NOMO-1 treated with dmso at 0.1 percent for 144 hours (cell line): Measurements from ENCODE around the gene UVSSA.
"Not testable (repeated sequence)": the region's sequence is repeated elsewhere in the genome, so short reads cannot be mapped to it uniquely, and the experiment has no call there.

Experiments used
- DNase-seq: peaks from one replicate; lab custom pipeline; 2025; ENCODE audit not compliant: unreplicated experiment; lab: John Stamatoyannopoulos, UW

Gene UVSSA

DNA sequence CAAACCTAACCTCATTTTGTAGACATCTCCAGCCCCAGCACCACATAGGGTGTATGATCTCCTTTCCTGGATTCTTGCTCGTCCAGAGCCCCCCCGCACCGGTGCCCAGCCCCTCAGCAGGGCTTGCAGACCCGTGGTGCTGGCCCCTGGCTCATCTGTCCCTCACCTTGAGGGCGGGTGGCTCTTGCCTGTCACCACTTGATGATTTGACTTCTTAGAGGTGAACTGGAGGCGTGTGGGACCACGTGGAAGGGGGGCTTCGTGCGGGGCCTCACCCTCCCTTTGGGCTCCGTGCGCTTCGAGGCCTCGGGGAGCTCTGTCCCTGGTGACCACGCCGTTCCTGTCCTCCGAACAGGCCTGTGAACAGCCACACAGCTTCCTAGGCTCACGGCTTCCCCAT is 15.5 kb downstream of the UVSSA start:
- DNase-seq: no peak

DNA sequence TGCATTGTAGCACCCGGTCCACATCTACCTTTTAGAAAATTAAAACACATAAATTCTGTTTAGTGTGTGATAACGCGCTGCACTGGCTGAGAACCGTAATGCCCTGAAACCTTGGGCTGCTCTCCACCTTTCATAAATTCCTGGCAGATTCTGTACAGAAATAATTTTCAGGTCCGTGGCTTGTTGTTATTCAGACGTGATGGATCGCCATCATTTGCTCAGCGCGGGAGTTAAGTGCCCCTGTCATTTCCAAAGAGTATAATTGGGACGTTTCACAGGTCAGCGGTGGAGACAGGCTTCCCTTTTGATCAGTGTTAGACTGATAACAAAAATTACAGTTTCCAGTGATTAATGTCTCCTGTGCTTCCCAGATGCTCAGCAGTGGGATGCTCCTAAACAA is 16.5 kb downstream of the UVSSA start:
- no peak for DNase-seq

DNA sequence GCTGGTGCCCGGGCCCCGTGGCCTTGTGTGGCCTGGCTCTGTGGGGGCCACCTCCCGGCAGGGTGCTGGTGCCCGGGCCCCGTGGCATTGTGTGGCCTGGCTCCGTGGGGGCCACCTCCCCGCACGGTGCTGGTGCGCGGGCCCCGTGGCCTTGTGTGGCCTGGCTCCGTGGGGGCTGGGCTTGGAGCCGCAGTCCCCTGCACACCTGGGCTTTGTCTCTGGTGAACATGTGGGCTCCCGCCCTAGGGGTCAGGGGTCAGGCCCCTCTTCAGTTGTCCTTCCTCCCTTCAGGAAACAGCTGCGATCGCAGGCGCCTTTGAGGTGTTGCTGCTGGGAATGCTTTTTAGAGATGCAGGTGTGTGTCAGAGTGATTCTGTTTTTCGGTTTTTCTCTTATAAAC is 17.2 kb downstream of the UVSSA start:
- no peak for DNase-seq

DNA sequence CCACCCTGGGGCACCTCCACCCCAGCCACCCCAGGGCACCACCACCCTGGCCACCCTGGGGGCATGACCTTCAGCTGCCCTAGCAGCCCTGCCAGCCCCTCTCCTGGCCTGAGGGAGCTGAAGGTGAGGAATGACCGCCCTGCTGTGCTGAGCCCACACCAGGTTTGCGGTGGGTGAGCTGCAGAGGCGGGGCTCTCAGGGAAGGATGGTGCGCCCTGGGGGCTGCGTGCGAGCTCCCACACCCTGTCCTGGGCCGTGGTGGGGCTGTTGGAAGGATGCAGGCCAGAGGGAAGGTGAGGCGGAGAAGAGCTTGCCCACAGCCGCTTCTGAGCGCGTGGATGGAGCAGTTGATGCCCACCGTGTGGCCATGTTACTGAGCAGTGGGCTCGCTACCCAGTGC is 17.7 kb downstream of the UVSSA start:
- no peak for DNase-seq

DNA sequence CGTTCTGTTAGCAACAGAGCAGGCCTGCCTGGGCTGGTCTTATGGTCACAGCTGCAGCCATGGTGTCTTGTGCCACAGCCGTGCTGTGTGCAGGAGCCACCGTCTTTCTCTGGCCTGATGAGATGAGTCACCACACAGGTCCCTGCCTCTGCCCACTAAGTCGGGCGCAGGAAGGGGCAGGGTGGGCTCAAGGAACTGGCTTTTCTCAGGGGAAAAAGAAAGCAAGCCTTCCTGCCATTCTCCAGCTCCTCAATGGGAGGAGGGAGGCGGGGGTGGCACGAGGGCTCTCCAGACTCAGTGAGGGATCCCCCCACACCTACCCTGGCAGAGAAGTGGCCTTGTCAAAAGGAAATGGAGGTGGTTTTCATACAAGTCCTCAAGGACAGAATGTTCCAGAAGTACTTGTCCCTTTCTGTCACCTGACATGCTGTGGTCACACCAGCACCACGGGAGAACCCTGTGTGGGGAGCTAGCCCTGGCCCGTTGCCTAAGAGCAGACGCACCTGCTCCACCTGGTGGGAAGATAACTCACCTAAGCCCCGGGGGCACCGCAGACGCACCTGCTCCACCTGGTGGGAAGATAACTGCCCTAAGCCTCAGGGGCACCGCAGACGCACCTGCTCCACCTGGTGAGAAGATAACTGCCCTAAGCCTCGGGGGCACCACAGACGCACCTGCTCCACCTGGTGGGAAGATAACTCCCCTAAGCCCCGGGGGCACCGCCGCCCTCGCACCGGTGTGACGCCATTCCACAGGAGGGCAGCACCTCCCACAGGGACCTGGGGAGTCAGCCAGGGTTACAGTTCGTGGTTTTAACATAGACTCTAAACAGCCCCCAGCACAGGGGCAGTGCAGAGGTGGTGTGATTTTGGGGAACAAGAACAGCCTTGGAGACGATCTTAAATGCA is 18.5 kb downstream of the UVSSA start:
- DNase-seq: no peak

DNA sequence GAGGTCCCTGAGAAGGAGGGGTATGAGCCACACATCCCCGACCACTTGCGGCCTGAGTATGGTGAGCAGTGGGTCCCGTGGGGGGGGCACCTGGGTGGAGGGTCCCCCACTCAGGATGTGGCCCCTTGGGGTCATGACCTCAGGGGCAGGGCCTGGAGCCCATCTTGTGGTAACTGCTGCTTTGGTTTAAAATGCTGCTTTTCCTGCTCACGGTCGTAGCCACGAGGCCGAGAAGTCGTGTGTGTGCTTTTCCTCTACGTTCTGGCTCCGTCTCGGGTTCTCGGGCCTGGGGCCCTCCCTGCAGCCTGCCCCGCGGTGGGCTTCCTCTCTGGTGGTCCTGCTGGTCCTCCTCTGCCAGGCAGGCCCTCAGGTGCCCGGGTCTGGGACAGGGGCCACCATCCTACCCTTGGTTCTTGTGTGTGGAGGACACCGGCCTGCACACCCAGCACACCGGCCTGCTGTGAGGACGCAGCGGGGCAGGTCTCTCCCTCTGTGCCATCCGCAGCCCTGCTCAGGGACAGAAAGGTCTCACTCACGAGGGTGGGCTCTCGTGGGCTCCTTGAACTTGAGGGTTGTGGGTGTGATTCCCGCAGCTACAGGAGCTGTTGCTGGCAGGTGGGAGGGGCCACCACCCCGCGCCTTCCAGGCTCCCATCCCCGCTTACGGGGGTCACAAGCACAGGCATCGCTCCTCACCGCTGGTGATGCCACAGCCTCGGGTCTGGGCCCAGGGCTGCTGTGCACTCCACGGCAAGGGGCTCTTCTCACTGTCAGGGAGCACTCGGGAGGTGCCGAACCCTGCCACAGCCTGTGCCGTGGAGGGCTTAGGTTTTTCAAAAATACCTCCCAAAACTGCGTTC is 19.6 kb downstream of the UVSSA start:
- DNase-seq: no peak

- no peak for DNase-seq
Observed at GRCh38 chr4:1367230-1367935, 20.4 kb downstream of the UVSSA start.

DNA sequence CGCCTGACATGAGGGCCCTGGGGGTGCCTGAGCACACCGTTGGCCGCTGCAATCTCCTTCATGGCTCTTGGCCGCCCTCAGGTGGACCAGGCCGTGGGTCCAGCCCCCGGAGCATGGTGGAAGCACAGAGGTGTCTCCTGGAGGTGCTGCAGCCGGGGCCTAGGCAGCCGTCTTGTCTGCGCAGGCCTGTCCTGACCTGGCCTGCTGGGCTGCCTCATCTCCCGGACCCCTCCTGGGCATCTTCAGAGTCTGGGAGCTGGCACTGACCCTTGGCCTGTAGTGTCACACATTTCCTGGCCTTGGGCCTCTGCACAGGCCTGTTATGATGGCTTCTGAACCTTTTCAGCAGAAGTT is 20.9 kb downstream of the UVSSA start:
- no peak for DNase-seq

DNA sequence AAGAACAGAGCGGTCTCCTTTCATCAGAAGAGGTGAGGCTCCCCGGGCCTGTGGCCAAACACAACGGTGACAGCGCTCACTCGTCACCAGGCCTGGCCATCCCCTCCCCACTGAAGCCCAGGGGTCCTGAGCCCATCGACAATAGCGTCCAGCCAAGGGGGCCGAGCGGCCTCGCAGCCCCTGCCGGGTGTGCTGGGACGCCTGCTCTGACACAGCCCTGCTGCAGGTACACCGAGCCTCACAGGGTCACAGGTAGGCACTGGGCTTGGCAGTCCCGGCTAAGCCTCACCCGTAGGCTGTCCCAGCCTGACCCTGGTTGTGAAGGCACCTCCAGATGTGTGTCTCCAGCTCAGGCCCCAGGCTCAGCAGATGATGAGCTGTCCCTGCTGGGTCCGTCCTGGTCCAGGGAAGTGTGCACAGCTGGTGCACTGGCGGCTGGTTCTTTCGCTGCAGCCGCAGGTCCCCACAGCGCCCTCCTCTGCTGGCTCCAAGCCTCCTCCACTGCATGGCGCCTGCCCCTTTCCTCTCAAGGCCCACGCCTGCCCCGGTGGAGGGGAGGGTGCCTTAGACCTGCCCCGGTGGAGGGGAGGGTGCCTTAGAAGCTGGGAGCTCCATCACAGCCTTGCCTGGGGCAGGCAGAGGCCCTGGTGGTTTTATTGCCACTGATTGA is 21.5 kb downstream of the UVSSA start:
- no peak for DNase-seq

DNA sequence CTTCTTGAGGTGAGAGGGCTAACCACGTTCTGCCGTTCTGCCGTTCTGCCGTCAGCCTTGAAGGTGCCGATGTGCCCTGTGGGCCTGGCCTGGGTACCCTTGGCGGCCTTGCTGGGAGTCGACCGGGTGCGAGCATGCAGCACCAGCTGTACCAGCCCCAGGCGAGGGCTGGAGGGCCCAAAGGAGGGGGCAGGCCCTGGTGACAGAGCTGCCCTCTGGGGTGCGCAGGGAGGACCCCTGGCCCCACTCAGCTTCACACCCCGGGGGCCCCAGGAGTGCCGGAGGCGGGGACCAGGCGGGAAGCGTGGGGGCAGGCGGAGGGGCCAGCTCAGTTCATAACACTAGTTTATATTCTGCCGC is 22.1 kb downstream of the UVSSA start:
- no peak for DNase-seq

GRCh38 chr4:1369479-1370079 is 22.6 kb downstream of the UVSSA start:
- DNase-seq: no peak

DNA sequence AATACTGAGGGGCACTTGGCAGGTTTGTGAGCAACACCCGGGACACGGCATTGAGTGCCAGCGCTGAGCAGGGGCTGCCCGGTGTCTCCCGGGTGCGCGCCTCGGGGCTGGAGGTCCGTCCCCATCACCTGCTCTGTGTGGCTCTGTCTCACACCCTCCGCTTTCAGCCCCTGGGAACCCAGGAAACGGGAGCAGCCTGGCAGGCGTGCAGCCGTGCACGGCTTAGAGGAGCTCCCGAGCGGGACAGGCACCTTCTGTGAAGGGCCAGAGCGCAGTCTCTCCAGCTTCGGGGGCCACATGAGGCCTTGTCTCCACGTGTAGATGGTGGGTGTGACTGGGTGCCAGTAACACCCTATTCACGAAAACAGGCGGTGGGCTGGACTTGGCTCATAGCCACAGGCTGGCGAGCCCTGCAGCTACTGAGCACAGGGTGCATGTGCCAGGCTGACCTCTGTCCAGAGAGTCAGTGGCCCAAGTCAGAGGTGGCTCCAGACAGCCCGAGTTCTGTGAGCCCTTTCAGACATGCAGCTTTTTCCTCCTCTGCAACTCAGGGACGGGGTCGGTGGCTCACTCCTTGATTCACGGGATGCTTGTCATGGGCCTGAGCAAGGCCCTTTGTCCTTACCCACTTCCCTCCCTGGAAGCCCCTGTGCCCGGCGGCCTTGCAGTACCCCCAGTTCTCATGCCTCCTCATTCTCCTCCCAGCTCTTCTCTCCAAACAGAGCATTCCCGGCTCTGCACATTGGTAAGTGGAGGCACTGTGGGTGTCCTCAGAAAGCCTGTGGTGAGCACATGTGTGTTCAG is 23.5 kb downstream of the UVSSA start:
- no peak for DNase-seq

GRCh38 chr4:1371176-1372165 is 24.5 kb downstream of the UVSSA start:
- DNase-seq: no peak

DNA sequence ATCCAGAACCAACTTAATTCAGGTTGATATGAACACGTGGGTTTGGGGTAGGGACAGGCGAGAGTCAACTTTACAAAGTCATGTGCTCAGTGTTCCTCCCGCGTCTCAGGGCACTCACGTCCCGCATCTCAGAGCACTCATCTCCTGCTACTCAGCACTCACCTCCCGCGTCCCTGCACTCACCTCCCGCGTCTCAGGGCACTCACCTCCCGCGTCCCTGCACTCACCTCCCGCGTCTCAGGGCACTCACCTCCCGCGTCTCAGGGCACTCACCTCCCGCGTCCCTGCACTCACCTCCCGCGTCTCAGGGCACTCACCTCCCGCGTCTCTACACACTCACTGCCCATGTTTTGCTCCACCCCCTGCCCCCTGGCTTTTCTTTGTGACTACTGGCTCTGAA is 25.6 kb downstream of the UVSSA start:
- DNase-seq: not testable (repeated sequence)

DNA sequence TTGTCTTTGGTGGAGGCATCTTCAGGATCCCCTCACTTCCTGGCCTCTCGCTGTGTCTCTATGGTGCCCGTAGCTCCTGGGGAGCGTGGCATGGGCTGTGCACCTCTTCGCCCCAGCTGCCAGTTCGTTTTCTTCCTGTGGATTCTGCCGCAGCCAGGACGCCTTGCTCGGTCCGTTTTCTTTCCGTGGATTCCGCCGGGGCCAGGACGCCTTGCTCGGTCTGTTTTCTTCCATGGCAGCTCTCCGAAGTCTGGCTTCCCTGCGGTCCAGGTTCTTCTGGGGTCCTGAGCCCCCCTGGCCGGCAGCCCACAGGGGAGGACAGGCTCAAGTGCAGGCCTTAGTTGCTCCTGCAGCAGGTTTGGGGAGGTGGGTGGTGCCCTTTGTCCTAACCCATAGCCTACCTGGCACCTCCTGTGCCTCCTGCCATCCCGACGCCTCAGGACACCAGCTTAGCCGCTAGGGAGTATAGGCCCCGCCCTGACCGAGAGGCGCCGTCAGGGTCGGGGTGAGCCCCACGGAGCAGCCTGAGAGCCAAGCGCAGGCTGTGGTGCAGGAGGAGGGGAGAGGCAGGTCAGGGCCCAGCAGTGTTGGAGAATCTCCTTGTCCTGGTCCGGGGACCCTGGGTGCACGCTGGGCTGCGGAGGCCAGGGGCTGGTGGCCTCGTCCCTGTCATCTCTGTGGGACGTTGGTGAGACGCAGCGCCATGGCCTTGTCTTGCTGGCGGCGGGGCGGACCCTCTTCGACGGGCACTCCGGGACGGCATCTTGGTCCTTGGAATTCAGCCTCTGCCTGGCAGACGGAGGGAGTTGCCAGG is 27.1 kb downstream of the UVSSA start:
- no peak for DNase-seq

DNA sequence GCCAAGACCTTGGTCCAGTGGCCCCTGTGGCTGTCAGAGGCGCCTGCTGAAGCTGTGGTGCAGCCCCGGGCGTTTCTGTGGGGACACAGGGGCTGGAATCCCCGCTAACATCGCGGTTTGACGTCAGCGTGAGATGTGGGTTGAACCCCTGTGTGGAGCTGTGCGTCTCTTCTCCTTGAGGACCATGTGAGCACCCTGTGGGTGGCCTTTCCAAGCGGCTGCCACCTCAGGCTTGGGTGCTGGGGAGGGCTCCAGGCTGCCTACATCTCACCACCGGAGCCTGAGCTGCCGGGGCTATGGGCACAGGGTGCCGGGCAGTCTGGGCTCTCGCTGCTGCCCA is 27.7 kb downstream of the UVSSA start:
- DNase-seq: no peak

GRCh38 chr4:1375051-1375721 is 28.2 kb downstream of the UVSSA start:
- no peak for DNase-seq
